Erythroblast (primary cell): ENCODE results near the gene DDO.

Source experiments
- GATA1 ChIP-seq: IDR thresholded peaks from 2 replicates; pipeline ENCODE4 v1.6.1; 2011; ENCODE audit warnings: low read depth, mild to moderate bottlenecking, control low read depth, low read length, moderate library complexity
- POLR2A ChIP-seq: IDR thresholded peaks from 2 replicates; pipeline ENCODE4 v1.6.1; 2011; ENCODE audit warnings: mild to moderate bottlenecking, low read length

DNA sequence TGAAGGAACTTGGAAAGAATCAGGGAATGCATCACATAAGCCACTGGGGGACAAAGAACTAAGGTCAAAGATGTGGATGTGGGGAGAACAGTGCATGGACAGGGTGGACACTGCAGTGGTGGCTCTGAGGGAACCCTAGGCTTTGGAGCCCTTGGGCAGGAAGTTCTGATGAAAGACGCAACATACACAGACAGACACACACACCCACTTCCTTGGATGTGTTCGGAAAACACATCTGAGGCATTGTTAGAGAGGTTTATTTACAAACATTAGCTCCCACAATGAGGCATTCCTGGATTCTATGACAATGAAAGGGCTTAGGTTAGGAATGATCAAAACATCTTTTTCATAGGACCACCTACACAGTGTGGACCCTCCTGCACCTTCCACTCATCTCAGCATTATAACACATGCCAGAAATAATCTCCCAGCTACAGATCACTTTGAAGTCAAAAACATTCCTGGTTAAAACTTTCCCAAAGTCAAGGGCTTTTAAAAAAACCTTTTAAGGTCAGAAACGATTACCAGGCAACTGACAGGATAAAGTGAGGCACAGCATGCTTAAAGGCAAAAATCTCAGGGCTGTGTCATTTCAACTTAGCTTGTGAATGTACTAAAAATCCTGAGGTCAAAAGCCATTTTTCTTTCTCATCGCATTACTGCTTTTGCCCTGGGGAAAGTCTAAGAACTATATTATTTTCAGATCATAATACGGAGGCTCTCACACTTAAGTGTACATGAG lies 50.8 kb downstream of the DDO start:
- TF ChIP-seq POLR2A (no peak), GATA1 (no peak)
